Measurements from ENCODE around the gene WFDC10B.
"Not testable (repeated sequence)": the region's sequence is repeated elsewhere in the genome, so short reads cannot be mapped to it uniquely, and the experiment has no call there.

Gene WFDC10B

DNA sequence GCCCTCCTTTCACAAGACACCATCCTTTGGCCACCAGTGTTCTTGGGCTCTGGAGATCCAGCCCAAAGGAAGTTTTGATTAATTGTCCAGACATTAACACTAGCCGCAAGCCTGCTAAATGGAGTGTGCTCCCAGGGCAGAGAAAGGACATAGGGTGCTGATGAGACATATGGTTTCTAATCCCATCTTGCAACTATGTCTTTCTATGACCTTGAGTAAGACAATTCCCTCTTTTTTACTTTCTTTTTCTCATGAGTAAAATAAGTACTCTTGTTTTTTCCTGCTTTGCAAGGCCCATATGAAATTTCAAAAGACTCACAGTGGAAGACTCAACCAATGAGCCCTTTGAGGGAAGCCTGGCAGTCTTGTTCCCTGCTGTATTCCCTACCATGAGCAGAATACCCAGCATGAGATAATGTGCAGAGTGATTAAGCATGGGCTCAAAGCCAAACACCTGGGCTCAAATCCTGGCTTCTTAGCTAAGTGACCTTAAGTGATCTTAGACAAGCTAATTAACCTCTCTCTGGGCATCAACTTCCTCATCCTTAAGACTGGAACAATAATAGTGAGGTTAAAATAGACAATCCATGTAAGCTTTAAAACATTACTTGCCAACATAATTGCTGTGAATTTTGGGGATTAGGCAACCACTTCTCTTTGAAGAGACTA lies at the start of gene WFDC10B:
Gene WFDC10B (minus strand): TSS at position 51 of the 669 bp plus-strand sequence. CDS start 19,027 bp downstream, outside the sequence.
- FAIRE-seq, result no peak

- no peak for FAIRE-seq
These were observed 47.9 kb upstream of the WFDC10B start for GRCh38 chr20:45752746-45753145.

GRCh38 chr20:45751721-45752120 lies 46.9 kb upstream of the WFDC10B start:
- no peak for FAIRE-seq

DNA sequence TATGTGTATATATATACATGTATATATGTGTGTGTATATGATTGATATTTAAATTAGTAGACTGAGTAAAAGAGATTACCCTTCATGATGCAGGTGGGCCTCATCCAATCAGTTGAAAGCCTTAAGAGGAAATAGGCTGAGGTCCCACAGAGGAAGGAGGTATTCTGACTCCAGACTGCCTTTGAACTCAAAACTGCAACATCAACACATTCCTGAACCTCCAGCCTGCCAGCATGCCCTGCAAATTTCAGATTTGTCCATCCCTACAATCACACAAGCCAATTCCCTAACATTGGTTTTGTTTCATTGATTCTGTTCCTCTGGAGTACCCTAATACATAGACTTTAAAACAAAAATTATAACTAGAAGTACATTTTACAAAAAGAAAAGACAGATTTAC lies 40.2 kb upstream of the WFDC10B start:
- no peak for FAIRE-seq

GRCh38 chr20:45742596-45742995 lies 37.8 kb upstream of the WFDC10B start:
- no peak for FAIRE-seq

DNA sequence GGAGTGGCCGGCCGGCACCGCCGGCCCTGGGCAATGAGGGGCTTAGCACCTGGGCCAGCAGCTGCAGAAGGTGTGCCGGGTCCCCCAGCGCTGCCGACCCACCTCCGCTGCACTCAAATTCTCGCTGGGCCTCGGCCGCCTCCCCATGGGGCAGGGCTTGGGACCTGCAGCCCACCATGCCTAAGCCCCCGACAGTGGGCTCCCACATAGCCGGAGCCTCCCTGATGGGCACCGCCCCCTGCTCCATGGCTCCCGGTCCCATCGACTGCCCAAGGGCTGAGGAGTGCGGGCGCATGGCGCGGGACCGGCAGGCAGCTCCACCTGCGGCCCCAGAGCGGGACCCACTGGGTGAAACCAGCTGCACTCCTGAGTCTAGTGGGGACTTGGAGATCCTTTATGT lies 31.2 kb upstream of the WFDC10B start:
- no peak for FAIRE-seq

DNA sequence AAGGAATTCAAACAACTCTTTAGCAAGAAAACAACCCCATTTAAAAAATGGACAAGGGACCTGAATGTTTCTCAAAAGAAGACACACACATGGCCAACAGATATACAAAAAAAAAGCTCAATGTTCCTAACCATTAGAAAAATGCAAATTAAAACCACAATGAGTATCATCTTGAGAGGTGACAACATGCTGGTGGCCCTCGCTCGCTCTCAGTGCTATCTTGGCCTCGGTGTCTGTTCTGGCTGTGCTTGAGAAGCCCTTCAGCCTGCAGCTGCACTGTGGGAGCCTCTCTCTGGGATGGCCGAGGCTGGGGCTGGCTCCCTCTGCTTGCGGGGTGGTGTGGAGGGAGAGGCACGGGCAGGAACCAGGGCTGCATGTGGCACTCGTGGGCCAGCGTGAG lies 30.7 kb upstream of the WFDC10B start:
- no peak for FAIRE-seq

GRCh38 chr20:45732199-45732598 lies 27.4 kb upstream of the WFDC10B start:
- no peak for FAIRE-seq

DNA sequence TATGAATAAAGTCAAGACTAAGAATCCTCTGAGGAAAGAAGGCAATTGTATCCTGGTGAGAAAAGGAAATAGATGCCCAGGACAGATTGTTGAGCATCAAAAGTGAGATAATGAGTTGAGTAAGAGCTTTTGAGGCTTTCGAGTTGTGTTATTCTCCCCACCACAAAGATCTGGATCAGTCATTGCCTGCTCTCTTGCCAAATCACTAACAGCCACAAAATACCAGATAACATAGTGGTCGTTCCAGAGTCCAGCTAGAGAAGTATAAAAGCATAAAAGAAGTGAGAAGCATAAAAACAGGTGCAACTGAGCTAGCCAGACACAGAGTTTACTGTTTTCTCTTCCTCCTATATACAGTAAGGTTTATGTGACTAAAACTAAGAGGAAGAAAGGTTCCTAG lies 22.2 kb upstream of the WFDC10B start:
- no peak for FAIRE-seq

DNA sequence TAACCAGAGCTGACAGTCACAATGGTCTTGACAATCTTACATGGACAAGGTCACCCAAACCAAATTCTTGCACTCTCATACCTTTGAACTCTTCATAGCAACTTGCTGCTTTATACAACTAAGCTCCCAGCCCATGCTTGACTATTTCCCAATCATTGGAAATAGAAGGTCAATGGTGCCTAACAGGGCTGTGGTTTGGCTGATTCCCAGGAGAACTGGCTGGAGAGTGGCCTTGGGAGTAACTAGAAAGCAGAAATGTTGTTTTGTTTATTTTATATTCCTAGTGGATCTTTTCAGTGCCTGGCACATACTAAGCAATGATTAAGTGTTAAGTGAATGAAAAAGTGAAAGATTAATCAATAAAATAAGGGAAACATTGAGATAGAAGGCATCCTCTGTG lies 20.3 kb upstream of the WFDC10B start:
- FAIRE-seq, result no peak

DNA sequence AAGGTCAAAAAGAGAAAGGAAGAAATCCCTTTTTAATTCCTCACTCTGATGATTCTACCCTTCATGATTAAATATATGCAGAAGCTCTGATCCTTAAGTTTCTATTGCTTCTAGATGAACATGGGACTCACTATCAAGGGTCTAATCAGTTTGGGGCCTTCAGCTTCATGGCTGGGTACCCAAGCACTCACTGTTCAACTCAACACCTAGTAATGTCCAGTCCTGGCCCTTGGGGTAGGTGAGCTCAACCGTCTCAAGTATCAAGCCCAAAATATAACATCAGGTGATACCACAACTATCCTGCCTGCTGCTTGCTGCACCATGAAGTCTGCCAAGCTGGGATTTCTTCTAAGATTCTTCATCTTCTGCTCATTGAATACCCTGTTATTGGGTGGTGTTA lies 17.2 kb upstream of the WFDC10B start, which contains the start of gene SPINT4:
Gene SPINT4 (plus strand): TSS at position 301 of the 400 bp plus-strand sequence. CDS start 21 bp downstream, at position 322.
- FAIRE-seq, result no peak

DNA sequence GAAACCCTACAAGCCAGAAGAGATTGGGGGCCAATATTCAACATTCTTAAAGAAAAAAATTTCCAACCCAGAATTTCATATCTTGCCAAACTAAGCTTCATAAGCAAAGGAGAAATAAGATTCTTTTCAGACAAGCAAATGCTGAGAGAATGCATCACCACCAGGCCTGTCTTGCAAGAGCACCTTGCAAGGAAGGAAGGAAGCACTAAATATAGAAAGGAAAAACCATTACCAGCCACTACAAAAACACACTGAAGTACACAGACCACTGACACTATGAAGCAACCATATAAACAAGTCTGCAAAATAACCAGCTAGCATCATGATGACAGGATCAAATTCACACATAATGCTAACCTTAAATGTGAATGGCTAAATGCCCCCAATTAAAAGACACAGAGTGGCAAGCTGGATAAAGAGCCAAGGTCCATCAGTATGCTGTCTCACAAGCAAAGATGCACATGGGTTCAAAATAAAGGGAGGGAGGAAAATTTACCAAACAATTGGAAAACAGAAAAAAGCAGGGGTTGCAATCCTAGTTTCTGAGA lies 11.4 kb upstream of the WFDC10B start:
- FAIRE-seq, result not testable (repeated sequence)

DNA sequence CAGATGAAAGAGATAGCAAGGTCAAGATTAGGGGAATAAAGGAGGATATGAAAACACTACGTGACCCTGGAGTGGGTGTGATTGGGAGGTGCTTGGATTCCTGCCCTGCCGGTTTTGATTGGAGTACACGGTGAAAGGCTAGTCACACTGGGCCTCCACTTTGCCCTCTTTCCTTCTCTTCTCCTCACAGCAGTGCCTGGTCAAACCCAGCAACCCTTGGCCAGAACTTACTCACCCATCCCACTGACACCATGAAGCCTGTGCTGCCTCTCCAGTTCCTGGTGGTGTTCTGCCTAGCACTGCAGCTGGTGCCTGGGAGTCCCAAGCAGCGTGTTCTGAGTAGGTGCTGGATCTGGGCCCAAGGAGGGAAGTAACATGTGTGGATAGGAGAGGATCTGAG lies 2.9 kb downstream of the WFDC10B start, which contains the start of gene WFDC13:
Gene WFDC13 (plus strand): TSS at position 166 of the 400 bp plus-strand sequence. CDS start 86 bp downstream, at position 252.
- FAIRE-seq, result no peak

GRCh38 chr20:45701104-45701503 lies 3.7 kb downstream of the WFDC10B start:
- no peak for FAIRE-seq

GRCh38 chr20:45695496-45695895 lies 9.3 kb downstream of the WFDC10B start:
- FAIRE-seq, result no peak

GRCh38 chr20:45693346-45693745 lies 11.5 kb downstream of the WFDC10B start:
- FAIRE-seq, result not testable (repeated sequence)

- FAIRE-seq, result no peak
These were observed 18.9 kb downstream of the WFDC10B start for GRCh38 chr20:45685896-45686295.

GRCh38 chr20:45679650-45680049 lies 25.2 kb downstream of the WFDC10B start:
- no peak for FAIRE-seq

- no peak for FAIRE-seq
These were observed 32.1 kb downstream of the WFDC10B start for GRCh38 chr20:45672765-45673164.

DNA sequence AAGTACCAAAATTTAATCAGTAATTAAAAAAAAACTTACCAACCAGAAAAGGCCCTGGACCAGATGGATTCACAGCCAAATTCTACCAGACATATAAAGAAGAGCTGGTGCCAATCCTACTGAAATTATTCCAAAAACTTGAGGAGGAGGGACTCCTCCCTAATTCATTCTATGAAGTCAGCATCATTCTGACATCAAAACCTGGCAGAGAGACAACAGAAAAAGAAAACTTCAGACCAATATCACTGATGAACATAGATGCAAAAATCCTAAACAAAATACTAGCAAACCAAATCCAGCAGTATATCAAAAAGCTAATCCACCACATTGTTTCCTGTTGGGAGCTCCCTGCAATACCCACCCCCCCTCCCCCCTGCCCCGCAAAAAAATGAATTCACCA lies 34.7 kb downstream of the WFDC10B start, which contains the start of gene WFDC11:
Gene WFDC11 (minus strand): TSS at position 101 of the 400 bp plus-strand sequence. CDS start 19,639 bp downstream, outside the sequence.
- no peak for FAIRE-seq

- FAIRE-seq, result not testable (repeated sequence)
These were observed 47.8 kb downstream of the WFDC10B start for GRCh38 chr20:45657038-45657437.

DNA sequence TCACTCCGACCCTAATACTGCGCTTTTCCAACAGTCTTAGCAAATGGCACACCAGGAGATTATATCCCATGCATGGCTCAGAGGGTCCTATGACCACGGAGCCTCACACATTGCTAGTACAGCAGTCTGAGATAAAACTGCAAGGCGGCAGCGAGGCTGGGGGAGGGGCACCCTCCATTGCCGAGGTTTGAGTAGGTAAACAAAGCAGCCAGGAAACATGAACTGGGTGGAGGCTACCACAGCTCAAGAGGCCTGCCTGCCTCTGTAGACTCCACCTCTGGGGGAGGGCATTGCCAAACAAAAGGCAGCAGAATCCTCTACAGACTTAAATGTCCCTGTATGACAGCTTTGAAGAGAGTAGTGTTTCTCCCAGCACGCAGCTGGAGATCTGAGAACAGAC lies 53.1 kb downstream of the WFDC10B start:
- FAIRE-seq, result not testable (repeated sequence)

DNA sequence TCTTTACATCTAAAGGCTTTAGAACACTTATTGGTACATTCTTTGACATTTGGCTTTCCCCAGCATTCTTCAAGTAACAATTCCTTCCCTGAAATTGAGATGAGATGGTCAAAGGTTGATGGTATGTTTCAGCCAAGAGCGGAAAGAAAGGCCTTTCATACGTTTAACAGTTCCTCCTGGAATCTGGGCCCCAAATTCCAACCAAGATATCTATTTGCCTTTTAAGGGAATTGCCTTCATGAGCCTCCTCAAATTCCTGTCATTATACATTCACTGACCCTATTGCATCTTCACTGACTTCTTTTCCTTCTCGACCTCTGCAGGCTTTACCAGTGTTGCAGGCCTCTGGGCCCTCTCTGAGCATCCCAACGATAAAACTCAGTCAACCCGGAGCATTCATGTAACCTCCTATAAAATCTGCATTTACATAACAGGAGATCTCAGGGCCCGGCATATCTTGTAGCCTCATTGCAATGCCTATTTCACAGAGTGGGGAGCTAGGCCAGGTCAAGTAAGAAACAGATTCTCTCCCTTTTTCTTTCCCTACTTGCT lies 55.4 kb downstream of the WFDC10B start:
- no peak for FAIRE-seq

- no peak for FAIRE-seq
These were observed 57.3 kb downstream of the WFDC10B start for GRCh38 chr20:45647441-45648050.

Data from islet of Langerhans (tissue), 1 donor.